H4 (cell line): ENCODE measurements around the gene TBCD. TPM values are rescaled to one million over a fixed set of nuclear protein-coding genes. Genes with fewer than 3 reads are reported as not detected.

Experiments
- DNase-seq: peaks from one replicate; pipeline ENCODE4 v3.0.0-alpha.2; 2015; ENCODE audit warnings: low spot score
- total RNA-seq: library from RNA; depleted of rRNA; stranded (reverse); fragments of >200 nt; shearing (Covaris generic); gene quantifications from 2 replicates; pipeline ENCODE4 v1.2.3, GENCODE V29; 2014

TBCD gene
- total RNA-seq, 1 experiment from 2014 or later: 17.6 TPM

- no peak for DNase-seq
Observed at GRCh38 chr17:82888583-82889495, 137.0 kb downstream of the TBCD start.

- DNase-seq: no peak
Observed at GRCh38 chr17:82889496-82890338, 137.9 kb downstream of the TBCD start.

- DNase-seq: no peak
Observed at GRCh38 chr17:82890339-82890730, 138.5 kb downstream of the TBCD start.

- DNase-seq: no peak
Observed at GRCh38 chr17:82890926-82891678, 139.2 kb downstream of the TBCD start.

- DNase-seq: no peak
Observed at GRCh38 chr17:82891911-82892310, 140.0 kb downstream of the TBCD start.

- DNase-seq: no peak
Observed at GRCh38 chr17:82892899-82893565, 141.2 kb downstream of the TBCD start.

GRCh38 chr17:82893779-82894178, 141.9 kb downstream of the TBCD start:
- DNase-seq: no peak

- DNase-seq: no peak
Observed at GRCh38 chr17:82894389-82894788, 142.5 kb downstream of the TBCD start.

- DNase-seq: no peak
Observed at GRCh38 chr17:82895087-82895486, 143.2 kb downstream of the TBCD start.

GRCh38 chr17:82896071-82897000, 144.5 kb downstream of the TBCD start:
- no peak for DNase-seq

GRCh38 chr17:82897514-82898249, 145.8 kb downstream of the TBCD start:
- DNase-seq: no peak

GRCh38 chr17:82898976-82899514, 147.2 kb downstream of the TBCD start:
- DNase-seq: no peak

- DNase-seq: no peak
Observed at GRCh38 chr17:82899941-82900340, 148.1 kb downstream of the TBCD start.

GRCh38 chr17:82900741-82901140, 148.9 kb downstream of the TBCD start:
- no peak for DNase-seq

- no peak for DNase-seq
Observed at GRCh38 chr17:82901356-82901755, 149.5 kb downstream of the TBCD start.

- no peak for DNase-seq
Observed at GRCh38 chr17:82901856-82902255, 150.0 kb downstream of the TBCD start.

- DNase-seq: no peak
Observed at GRCh38 chr17:82902972-82903874, 151.4 kb downstream of the TBCD start.

- no peak for DNase-seq
Observed at GRCh38 chr17:82905130-82905529, 153.3 kb downstream of the TBCD start.
